ENCODE results near the gene MAP3K13.

GRCh38 chr3:185423178-185423577, 60.2 kb downstream of the MAP3K13 start:
- TF ChIP-seq GABPA (IDR thresholded peaks at IDR 0.05; ENCODE audit: low read depth, low read length) (no peak), GABPA (CRISPR knock-in tag; IDR thresholded peaks at IDR 0.05; ENCODE audit: low read depth) (no peak), SIN3A (IDR thresholded peaks at IDR 0.05; ENCODE audit: borderline replicate concordance, low read depth, low read length) (no peak), CTCF (CRISPR knock-in tag; IDR thresholded peaks at IDR 0.05) (no peak), MYNN (CRISPR knock-in tag; IDR thresholded peaks at IDR 0.05; ENCODE audit: low read depth) (no peak), ZNF274 (CRISPR knock-in tag; IDR thresholded peaks at IDR 0.05) (no peak), ZNF749 (CRISPR knock-in tag; IDR thresholded peaks at IDR 0.05; ENCODE audit: borderline replicate concordance) (no peak), NFYC (CRISPR knock-in tag; IDR thresholded peaks at IDR 0.05) (no peak), MTF2 (CRISPR knock-in tag; IDR thresholded peaks at IDR 0.05; ENCODE audit: borderline replicate concordance) (no peak), ARNT (IDR thresholded peaks at IDR 0.05) (no peak), BATF2 (CRISPR knock-in tag; IDR thresholded peaks at IDR 0.05) (no peak), POLR2AphosphoS5 (IDR thresholded peaks at IDR 0.05; ENCODE audit: low read depth, low read length) (no peak), ZBTB40 (IDR thresholded peaks at IDR 0.05) (no peak), ZBTB40 (CRISPR knock-in tag; IDR thresholded peaks at IDR 0.05) (no peak)

Data from HepG2 (cell line).